Osteocyte (in vitro differentiated cells): ENCODE results near the gene USP34. TPM values are rescaled to one million over a fixed set of nuclear protein-coding genes. Genes with fewer than 3 reads are reported as not detected.
"Not testable (repeated sequence)": the region's sequence is repeated elsewhere in the genome, so short reads cannot be mapped to it uniquely, and the experiment has no call there.

Experiments used
- DNase-seq: peaks from one replicate; pipeline ENCODE4 v3.0.0; 2021; ENCODE audit warnings: mixed read lengths; ENCODE audit not compliant: unreplicated experiment; ENCODE audit errors: extremely low spot score
- H3K27ac Mint-ChIP-seq: one replicate; pipeline ENCODE4 v1.8.0; 2021; ENCODE audit warnings: mild to moderate bottlenecking, mixed read lengths; ENCODE audit not compliant: unreplicated experiment
- H3K27me3 Mint-ChIP-seq: one replicate; pipeline ENCODE4 v1.8.0; 2021; ENCODE audit warnings: mixed read lengths; ENCODE audit not compliant: unreplicated experiment
- H3K36me3 Mint-ChIP-seq: one replicate; pipeline ENCODE4 v1.8.0; 2021; ENCODE audit warnings: mixed read lengths; ENCODE audit not compliant: unreplicated experiment
- H3K4me1 Mint-ChIP-seq: one replicate; pipeline ENCODE4 v1.8.0; 2021; ENCODE audit warnings: mixed read lengths; ENCODE audit not compliant: unreplicated experiment
- H3K4me3 Mint-ChIP-seq: one replicate; pipeline ENCODE4 v1.8.0; 2021; ENCODE audit warnings: mild to moderate bottlenecking, moderate library complexity, mixed read lengths; ENCODE audit not compliant: unreplicated experiment
- H3K9me3 Mint-ChIP-seq: one replicate; pipeline ENCODE4 v1.8.0; 2021; ENCODE audit warnings: mixed read lengths; ENCODE audit not compliant: unreplicated experiment
- CTCF ChIP-seq: fragments of 200-600 bp; sonication (generic); IDR thresholded peaks from 2 replicates; pipeline ENCODE4 v1.5.0; 2021; ENCODE audit warnings: antibody characterized with exemption, mild to moderate bottlenecking, moderate library complexity
- total RNA-seq: library from RNA; stranded (reverse); gene quantifications from 2 replicates; pipeline ENCODE4 v1.2.1, GENCODE V29; 2021

The USP34 gene
- total RNA-seq, 1 donor from 2014 or later, result 111 TPM

DNA sequence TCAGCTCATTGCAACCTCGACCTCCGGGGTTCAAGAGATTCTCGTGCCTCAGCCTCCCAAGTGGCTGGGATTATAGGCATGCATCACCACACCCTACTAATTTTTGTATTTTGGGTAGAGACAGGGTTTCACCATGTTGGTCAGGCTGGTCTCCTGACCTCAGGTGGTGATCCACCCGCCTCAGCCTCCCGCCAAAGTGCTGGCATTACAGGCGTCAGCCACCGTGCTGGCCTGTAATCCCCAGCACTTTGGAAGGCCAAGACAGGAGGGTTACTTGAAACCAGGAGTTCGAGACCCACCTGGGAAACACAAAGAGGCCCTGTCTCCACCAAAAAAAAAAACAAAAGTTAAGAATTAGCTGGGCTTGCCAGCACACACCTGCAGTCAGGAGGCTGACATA, 18.5 kb downstream of the USP34 start:
- peaks cover 7% of the 10 kb centered on the region for H3K36me3 Mint-ChIP-seq
- H3K4me1 Mint-ChIP-seq, result peaks cover 9% of the 10 kb centered on the region
- no peaks in the 10 kb centered on the region for H3K27me3 Mint-ChIP-seq
- H3K4me3 Mint-ChIP-seq, result no peak overlapping the region
- DNase-seq, result no peak
- TF ChIP-seq CTCF, result no peak
- H3K9me3 Mint-ChIP-seq, result peaks cover 4% of the 10 kb centered on the region
- H3K27ac Mint-ChIP-seq, result no peak overlapping the region

DNA sequence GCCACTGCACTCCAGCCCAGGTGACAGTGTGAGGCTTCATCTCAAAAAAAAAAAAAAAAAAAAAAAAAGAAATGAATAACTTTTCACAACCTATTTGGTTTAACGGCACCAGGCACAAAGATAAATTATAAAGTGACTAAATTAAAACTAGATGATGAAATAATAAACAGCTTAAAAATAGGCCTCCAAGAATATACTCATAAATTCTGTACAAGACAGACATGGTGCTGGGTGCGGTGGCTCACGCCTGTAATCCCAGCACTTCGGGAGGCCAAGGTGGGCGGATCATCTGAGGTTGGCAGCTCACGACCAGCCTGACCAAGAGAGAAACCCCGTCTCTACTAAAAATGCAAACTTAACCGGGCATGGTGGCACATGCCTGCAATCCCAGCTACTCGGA, 19.7 kb downstream of the USP34 start:
- Mint-ChIP-seq H3K4me1 (peaks cover 7% of the 10 kb centered on the region), H3K9me3 (peaks cover 4% of the 10 kb centered on the region), H3K27ac (no peak overlapping the region), H3K4me3 (no peak overlapping the region), H3K36me3 (peaks cover 9% of the 10 kb centered on the region), H3K27me3 (no peaks in the 10 kb centered on the region)
- no peak for DNase-seq
- no peak for TF ChIP-seq CTCF

GRCh38 chr2:61450144-61450543, 20.7 kb downstream of the USP34 start:
- no peak for DNase-seq
- Mint-ChIP-seq H3K27ac (no peak overlapping the region), H3K27me3 (no peaks in the 10 kb centered on the region), H3K4me1 (peaks cover 4% of the 10 kb centered on the region), H3K4me3 (no peak overlapping the region), H3K36me3 (peaks cover 9% of the 10 kb centered on the region), H3K9me3 (peaks cover 4% of the 10 kb centered on the region)
- no peak for TF ChIP-seq CTCF

GRCh38 chr2:61448229-61448628, 22.7 kb downstream of the USP34 start:
- TF ChIP-seq CTCF, result no peak
- no peaks in the 10 kb centered on the region for H3K27me3 Mint-ChIP-seq
- peaks cover 7% of the 10 kb centered on the region for H3K4me1 Mint-ChIP-seq
- H3K4me3 Mint-ChIP-seq, result no peak overlapping the region
- peaks cover 8% of the 10 kb centered on the region for H3K9me3 Mint-ChIP-seq
- DNase-seq, result no peak
- H3K27ac Mint-ChIP-seq, result no peak overlapping the region
- peaks cover 22% of the 10 kb centered on the region for H3K36me3 Mint-ChIP-seq

- peaks cover 11% of the 10 kb centered on the region for H3K4me1 Mint-ChIP-seq
- not testable (repeated sequence) for DNase-seq, H3K27ac Mint-ChIP-seq, H3K9me3 Mint-ChIP-seq, H3K27me3 Mint-ChIP-seq, H3K4me3 Mint-ChIP-seq
- H3K36me3 Mint-ChIP-seq, result peaks cover 20% of the 10 kb centered on the region
Measured at GRCh38 chr2:61446971-61447370, 23.9 kb downstream of the USP34 start.
